CD4-positive, alpha-beta T cell treated with Interleukin-17A for 1 hour (primary cell): ENCODE measurements around the gene ARMC9.
"Not testable (repeated sequence)": the region's sequence is repeated elsewhere in the genome, so short reads cannot be mapped to it uniquely, and the experiment has no call there.

ENCODE experiments used
- DNase-seq: peaks from one replicate; pipeline ENCODE4 v3.0.0-alpha.2; 2020

Gene ARMC9

DNA sequence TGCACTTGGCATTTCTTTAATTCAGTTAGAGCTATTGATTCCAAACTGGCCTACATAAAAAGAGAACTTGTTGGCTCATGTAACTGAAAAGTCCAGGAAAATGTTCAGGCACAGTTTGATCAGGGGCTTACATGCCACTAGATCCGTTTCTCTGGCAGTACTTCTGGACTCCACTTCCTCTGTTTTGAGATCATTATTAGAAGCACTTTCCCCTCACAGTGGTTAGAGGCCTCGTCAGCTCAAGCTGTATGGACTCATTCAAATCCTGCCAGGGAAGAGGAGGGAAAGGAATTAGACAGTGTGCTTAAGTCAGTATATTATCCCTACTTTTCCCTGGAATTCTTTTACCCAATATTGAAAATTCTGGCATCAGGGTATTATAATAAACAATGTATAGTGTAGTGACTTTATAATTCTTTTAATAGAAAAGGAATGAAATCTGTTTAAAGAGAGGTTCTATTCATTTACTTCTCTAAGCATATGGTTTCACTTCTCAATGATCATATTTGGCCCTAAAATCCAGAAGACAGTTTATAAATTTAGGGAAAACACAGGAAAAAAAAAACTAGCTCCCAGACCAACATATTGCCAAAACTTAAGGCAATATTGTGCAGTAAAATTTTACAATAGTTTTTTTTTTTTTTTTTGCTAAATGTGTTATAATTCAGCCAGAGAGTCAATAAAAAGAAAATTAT, 92.0 kb downstream of the ARMC9 start:
- DNase-seq: no peak

DNA sequence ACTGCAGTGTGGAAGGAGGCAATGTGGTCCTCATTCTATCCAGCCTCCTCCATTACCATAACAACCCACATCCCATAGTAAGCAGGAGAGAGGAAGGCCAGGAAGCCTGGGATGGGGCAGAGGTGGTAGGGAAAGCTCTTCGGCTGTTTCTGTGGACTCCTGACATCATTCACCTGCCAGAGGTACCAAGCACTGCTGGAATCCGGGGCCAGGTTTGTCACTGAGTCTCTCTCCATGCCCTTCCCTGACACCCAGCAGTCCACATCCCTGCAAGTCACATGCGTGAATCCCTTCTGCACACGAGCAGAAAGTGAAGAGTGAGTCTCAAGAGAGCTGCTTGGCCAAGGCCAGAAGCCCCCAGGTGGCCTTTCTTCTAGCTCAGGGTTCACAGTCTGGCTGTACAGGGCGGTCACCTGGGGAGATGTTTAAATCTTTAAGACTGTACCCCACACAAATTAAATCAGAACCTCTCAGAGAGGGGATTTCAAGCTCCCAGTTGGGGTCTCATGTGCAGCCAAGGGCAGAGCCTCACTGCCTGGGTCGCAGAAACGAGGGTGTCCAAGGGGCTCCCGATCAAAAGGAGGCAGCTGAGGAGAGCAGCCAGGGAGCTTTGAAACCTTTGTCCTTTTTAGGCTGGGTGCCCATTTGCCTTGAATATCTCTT, 94.2 kb downstream of the ARMC9 start:
- no peak for DNase-seq

DNA sequence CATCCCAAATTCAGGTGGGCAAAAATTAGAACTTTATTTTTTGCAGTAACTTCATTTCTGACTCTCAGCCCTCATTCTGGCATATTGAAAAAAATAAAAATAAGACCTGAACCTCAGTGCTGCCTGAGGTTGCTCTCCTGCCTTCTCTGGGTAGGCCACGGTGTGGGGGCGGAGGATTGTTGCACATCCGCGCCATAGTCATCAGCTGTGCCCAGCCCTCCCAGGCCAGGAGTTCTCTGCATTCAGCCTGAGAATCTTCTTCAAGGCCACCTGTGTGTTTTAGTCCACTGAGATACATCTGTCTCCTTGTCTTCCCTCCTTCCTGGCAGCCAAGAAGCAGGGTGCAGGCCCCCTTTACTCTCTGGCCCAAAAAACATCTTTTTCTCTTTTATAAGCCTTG, 94.7 kb downstream of the ARMC9 start:
- DNase-seq: no peak

DNA sequence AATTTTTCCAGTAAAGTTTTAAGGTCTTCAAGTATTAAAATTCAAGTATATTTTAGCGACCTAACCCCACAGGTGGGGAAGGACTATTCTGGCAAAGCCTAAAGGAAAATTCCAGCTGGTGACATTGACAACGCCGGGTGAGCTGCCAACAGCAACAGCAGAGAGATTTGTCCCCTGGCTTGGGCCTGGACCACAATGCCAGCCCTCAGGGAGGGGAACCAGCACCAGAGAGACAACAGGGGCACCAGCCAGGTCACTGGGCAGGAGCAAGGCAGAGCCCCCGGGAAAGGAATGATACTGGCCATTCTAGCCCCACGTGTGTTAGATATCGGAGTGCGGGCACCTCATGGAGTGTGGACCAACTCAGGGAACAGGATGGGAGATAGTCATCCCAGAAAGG, 95.7 kb downstream of the ARMC9 start:
- no peak for DNase-seq

DNA sequence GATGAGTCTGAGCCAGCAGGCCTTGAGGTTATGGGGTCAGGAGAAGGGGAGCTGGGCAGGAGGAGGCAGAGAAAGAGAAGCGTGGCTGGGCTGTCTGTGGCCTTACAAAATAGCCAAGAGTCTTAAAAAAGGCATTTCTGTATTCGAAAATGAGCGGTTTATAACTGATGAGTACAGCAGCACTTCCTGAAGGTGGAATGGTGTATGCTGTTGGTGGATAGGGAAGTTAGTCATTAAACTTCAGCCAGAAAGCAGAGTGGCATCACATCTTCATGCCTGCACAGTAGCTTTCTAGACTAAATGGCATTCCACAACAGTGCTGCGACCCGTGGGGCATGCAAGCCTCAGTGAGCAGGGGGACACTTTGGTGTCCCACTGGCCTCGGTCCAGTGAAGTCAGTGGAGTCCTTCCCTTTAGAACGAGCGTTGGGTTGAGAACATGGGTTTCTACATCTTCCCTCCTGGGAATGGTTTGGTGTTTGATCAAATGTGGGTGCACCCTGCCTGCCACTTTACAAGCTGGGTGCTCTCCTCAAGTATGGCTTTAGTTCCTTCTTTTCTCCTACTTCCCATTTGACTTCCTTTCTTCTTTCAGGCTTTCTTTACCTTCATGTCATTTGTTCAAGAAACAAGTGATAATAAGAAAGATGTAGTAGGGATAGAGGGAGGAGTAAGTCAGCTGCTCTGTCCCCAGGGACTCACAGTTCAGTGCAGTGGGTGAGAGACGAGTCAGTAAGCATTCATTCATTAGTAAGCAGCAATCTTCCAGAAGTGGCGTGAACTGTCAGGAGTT, 96.3 kb downstream of the ARMC9 start:
- no peak for DNase-seq

DNA sequence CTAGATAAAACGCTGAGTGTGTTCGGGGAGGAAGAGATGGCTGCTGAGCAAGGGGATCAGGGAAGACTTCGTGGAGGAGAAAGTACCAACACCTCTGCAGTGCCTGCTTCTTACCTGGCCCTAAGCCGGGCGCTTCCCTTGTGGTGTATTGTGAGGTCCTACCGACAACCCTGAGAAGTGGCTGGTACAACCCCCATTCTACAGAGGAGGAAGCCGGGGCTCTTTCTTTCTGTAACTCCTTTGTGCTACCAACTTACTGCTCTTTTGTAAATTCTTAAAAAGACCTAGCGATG, 96.9 kb downstream of the ARMC9 start:
- no peak for DNase-seq

DNA sequence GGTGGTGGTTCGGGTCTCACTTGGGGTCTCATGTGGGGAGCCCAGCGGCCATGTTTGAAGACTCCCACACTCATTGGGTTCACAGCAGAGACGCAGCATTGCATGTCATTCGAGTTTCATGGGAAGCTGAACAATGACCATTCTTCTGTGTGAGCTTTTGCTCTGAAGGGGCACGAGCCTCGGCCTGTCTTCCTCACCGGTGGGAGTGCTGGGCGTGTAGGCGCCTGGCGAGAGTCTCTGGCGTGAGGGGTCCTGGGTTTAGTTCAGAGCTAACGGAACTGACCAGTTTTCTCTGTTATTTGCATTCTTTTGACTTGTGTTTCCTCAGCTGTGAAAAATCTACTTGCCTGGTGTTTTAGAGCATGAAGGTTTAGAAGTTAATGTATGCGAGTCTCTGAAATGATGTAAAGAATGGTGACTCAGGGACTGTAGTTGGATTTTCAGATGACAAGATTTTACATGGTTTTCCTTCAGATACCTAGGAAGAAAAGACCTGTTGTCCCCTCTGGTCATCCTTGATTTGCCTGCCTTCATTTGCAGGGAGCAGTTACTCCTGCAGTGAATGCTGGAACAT, 98.1 kb downstream of the ARMC9 start:
- DNase-seq: no peak

DNA sequence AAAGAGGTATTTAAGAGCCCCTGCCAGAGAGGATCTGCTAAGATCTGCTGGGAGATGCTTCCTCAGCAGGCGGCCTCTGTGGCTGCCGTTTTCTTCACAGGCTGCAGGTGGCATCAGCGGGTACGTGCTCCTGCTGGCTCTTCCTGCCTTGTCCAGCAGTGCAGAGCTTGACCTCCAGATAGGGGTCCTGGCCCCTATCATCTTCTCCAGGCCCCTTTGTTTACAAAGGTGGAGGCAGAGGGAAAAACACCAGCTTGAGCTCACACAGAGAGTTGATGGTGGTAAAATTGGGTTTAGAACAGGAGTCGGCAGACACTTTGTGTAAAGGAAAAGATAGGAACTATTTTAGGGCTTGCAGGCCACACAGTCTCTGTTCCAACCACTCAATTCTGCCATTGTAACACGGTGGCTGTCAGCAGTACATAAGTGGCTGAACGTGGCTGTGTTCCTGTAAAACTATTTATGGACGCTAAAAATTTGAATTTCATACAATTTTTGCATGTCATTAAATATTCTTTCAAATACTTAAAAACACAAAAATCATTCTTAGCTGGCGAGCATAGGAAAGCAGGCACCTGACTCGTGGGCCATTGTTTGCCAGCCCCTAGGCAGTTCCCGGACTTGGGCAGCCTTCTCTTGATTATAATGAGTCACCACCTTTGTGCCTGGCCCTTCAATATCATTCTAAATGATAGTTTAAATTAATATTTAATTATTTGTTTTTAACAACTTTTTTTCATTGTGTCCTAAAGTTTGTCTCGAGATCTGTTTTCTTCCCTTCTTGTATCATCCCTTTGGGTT, 98.9 kb downstream of the ARMC9 start:
- peak; percentile 29 for DNase-seq

DNA sequence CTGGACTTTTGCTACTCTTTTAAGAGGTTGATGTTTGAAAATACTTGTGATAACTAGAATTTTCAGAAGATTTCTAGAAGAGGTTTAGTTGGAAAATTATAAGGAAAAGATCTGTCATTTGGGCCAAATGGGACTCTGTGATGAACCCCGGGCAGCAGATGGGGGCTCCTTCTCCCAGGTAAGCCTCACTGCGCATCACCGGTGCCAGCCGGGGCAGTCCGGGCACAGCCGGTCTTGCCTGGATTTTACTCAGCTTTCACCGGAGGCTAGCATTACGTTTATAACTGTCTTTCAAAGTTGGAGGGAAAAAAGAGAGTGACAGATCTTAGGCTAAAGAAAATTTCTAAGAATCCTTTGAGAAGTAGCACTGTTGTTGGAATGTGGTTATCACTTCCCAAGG, 99.7 kb downstream of the ARMC9 start:
- no peak for DNase-seq

DNA sequence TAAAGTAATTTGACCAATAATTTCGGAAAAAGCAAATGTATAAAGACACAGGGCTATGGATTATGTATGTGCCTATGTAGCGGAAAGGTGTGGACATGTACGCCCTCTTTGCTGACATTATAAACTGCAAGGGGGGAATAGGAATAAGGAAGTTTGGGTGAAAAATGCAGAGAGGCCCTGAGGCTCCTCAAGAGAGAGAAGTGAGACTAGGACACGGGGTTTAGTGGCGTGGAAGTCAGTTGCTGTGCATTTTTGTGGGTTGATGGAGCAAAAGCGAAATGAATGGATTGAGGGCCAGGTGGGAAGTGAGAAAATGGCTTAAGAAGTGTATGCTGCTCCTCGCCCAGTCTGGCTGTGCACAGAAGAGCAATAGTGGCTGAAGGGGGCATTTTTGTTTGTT, 100.8 kb downstream of the ARMC9 start:
- peak; percentile 9 for DNase-seq

DNA sequence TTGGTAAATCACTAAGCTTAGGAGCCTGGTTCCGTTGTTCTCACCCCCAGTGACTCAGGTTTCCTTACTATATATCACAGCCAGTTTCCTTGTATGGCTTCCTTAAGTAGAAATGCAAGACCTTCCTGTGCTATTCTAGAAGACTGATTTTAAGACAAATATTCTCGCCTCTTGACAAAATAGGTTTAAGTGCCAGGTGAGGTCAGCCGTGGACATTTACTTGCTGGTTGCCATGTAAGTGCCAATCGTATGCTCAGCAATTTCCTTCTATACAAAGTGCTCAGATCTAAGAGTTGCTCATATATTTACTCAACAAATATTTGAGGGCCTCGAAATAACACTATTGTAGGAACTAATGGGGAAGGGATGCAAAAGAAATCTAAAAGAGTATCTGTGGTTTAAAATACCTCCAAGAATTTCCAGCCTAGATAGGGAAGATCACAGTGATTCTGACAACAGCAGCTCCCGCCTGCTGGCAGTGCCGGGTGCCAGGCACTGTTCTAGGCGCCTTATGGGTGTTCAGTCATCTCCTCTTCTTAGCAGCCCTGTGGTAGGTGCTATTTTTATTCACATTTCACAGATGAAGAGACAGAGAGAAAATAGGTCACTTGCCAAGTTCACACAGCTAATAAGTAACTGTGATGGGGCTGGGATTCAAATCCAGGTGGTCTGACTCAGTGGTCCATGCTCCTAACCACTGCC, 101.7 kb downstream of the ARMC9 start:
- no peak for DNase-seq

DNA sequence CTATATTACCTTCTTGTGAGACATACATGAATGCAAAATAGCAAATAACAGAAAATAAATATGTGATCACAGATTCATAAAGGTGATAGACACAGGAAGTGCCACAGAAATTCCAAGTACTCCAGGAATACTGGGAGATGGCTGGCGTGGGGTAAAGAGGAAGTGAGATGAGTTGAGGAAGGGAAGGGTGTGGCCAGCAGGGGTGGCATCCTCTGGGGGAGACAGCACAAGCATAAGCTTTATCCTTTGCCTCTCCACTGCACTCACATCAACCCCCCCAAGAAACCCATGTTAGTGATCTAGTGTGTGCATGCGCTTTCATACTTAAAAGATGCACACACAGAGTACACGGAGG, 102.3 kb downstream of the ARMC9 start:
- no peak for DNase-seq

DNA sequence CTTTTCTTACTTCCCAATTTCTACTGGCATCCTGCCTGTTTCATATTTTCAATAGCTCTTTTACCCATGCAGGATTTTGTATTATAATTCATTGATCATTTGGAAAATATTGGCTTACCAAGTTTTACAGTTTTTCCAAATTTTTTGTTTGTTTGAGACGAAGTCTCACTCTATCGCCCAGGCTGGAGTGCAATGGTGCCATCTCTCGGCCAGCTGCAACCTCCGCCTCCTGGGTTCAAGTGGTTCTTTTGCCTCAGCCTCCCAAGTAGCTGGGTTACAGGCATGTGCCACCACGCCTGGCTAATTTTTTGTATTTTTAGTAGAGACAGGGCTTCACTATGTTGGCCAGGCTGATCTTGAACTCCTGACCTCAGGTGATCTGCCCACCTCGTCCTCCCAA, 105.8 kb downstream of the ARMC9 start:
- not testable (repeated sequence) for DNase-seq

DNA sequence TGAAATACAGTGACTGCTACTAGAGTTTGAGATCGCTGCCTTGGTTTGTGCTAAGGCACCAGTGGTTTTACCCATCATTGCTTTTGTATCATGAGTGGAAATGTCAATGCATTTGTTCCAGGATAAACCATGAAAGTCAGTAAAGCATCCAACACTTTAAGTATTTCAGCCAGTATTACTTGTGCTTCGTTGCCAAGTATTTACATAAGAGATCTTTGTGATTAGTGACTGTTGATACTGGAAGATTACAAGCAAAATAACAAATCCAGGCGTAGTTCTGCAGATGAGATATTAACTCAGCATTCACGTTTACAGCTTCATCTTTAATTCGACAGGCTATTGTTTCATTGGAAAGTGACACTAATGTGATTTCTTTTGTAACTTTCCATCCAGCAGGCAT, 106.8 kb downstream of the ARMC9 start:
- no peak for DNase-seq

DNA sequence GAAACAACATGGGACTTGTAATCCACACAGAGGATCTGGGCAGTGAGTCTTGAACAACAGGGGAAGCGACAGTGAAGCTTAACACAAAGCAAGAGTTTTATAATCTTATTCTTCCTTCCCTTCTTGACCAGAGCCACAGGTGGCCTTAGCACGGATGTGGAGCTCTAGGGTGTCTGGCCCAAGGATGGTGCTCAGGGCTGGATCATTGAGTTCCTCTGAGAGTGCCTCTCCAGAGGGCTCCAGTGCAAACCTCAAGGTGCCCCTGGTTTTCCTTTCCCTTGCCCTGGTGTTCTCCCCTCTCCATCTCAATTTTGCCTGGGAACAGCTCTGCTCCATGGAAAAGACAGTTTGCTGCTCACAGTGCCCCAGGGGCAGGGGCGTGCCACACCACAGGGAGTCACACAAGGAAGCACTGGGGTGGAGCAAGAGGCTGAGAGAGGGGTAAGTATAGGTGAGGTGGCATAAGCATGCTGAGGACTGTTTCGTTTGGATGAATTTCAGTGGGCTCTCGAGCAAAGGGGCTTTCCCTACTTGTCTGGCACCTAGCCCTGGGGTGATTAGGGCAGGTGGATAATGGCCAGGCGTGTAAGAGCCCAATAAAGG, 108.5 kb downstream of the ARMC9 start:
- no peak for DNase-seq

DNA sequence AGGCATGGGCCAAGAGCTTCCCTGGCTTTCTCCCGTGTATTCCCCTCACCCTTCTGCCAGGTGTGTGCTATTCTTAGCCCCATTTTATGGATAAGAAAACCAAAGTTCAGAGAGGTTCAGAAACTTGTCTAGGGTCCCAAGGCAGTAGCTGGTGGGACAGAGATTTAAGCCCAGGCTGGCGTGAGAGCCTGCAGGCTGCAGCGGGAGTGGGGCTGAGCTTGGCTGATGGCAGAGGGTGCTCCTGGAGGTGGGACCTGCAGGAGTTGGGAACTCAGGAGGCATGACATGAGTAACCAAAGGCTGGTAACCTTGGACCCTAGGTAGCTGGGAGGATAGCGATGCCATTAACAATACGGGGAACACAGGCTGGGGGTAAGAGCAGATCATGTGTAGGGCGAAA, 109.8 kb downstream of the ARMC9 start:
- no peak for DNase-seq

DNA sequence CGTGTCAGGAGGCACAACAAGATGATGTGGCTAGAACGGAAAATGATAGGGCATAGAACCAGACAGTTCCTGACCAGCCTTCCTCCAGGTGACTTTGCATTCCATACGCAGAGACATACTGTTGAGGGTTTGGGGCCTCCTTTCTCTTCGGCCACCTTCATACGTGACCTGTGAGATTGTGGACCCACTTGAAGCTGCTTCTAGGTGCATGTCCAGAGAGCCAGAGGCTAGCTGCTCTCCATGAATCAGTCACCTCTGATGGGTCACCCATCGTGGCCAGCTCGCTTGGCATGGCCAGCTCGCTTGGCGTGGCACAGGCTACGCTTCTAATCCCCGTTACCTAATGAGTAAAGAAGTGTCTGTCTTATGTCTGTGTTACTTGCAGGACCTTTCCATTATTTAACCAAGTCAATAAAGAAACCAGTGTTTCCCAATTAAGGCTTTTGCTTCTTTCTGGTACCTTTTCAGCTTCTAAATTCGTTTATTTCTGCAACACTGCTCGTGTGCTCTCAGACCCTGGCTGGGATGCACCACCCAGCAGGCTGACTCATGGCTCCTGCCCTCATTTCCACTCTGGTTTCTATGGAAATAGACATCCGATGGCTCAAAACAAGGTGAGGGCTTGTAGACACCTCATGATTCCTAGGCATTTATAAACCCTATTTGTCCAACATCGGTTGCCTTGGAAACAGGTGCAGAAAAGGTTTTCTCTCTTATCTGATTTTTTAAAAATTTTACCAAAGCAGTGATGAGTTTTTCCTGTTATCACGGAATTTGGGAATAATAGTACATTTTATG, 110.4 kb downstream of the ARMC9 start:
- no peak for DNase-seq

DNA sequence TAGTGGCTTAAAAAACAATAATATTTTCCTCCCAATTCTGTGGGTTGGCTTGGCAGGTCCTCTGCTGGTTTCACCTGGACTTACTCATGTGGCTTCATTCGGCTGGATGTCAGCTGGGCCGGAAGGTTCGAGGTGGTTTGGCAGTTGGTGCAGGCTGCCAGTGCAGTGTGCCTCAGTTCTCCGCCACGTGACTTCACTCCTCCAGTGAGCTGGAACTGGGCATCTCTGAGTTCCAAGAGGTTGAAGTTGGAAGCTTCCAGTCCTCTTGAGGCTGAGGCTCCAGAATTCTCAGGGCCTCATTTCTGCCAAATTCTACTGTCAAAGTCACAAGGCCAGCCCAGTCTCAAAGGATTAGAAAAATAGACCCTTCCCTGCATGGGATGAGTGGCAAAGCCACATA, 113.6 kb downstream of the ARMC9 start:
- DNase-seq: no peak

DNA sequence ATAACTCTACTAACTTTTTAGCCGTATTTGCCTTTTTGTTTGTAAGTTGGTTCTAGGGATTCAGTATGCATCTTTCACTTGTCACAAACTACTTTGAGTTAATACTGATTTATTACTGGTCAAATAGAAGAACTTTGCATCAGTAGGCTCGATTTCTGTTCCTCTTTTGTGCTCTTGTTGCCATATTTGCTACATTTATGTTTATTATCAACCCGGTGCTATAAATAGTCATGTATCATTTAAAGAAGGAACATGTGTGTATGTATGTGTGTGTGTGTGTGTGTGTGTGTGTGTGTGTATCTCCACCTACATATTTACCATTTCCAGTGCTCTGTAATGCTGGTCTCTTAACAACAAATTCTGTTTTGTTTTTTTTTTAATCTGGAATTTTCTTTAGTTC, 117.5 kb downstream of the ARMC9 start:
- peak; percentile 24 for DNase-seq

DNA sequence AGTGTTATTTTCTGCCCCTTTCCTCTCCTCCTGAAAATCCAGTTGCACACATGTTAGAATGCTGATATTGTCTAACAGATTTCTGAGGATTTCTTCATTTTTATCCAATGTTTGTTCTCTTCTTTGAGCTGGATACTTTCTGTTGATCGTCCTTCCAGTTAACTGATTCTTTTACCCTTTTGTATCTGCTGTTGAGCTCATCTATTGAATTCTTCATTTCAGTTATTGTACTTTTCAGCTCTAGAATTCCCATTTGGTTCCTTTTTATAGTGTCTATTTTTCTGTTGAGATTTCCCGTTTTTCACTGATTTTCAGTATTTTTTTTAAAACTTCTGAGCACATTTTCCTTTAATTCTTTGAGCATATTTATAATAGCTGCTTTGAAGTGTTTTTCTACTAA, 119.1 kb downstream of the ARMC9 start:
- DNase-seq: no peak

DNA sequence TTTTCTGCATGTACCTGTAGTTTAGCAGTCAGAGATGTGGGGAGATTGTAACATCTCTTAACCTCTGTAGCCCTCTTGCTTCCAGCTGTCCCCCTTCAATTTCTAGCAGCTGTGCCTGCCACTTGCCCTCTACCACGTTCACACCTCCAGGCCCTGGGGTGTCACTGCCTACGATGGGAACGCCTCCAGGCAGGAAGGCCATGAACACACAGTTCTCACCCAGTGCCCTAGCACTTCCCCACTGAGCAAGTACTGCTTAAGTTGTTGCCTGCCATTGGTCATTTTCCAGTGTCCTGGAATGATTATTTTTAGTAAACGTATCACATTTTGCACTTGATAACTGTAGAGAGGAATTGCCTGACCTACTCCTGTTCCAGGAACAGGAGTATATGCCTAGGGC, 120.0 kb downstream of the ARMC9 start:
- no peak for DNase-seq
